IPS DF 6.9 (cell line): ENCODE measurements around the gene HTR1E.
"Not testable (repeated sequence)": the region's sequence is repeated elsewhere in the genome, so short reads cannot be mapped to it uniquely, and the experiment has no call there.

Experiments used
- DNase-seq: peaks from one replicate; pipeline ENCODE4 v3.0.0-alpha.2; 2013; ENCODE audit warnings: low read depth, low spot score
- H3K27ac ChIP-seq: one replicate; pipeline ENCODE4 v1.5.1; 2013; ENCODE audit warnings: low read length, control low read depth
- H3K27me3 ChIP-seq: 2 replicates; pipeline ENCODE4 v1.6.1; 2013; ENCODE audit warnings: mild to moderate bottlenecking, low read length; ENCODE audit not compliant: control insufficient read depth, insufficient read depth
- H3K36me3 ChIP-seq: 2 replicates; pipeline ENCODE4 v1.6.1; 2013; ENCODE audit warnings: low read length; ENCODE audit not compliant: control insufficient read depth, insufficient read depth
- H3K4me1 ChIP-seq: 2 replicates; pipeline ENCODE4 v1.6.1; 2013; ENCODE audit warnings: low read length; ENCODE audit not compliant: control insufficient read depth, insufficient read depth
- H3K4me3 ChIP-seq: 2 replicates; pipeline ENCODE4 v1.5.1; 2013; ENCODE audit warnings: mild to moderate bottlenecking, low read length
- H3K9me3 ChIP-seq: 2 replicates; pipeline ENCODE4 v1.6.1; 2013; ENCODE audit warnings: low read length, inconsistent platforms; ENCODE audit not compliant: control insufficient read depth, insufficient read depth
- WGBS: extraction: QIAGEN DNeasy Blood & Tissue Kit; methylation state at CpG from one replicate; pipeline ENCODE4 v1.1.7; 2013; ENCODE audit warnings: mixed read lengths, missing lambda C conversion rate; ENCODE audit not compliant: insufficient read length, insufficient coverage; 5-methylcytosine and 5-hydroxymethylcytosine counted together

HTR1E gene

DNA sequence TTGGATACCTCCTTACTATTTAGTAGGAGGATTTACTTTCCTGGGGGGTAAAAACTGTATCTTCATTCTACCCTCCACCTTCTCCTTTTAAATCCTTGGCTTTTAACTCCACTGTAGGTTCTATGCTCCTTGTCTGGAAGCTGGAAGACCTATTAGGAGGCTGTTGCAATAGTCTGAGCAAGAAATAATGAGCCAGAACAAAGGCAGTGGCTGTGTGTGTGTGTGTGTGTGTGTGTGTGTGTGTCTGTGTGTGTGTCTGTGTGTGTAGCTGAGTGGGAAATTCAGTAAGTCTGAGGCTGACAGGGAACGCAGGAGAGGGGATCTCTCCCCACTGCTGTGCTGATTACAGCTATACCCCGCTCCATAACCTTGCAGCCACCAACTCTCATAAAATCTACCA lies 35.8 kb downstream of the HTR1E start:
- H3K9me3 ChIP-seq, result no peaks in the 10 kb centered on the region
- DNase-seq, result no peak
- no peak overlapping the region for H3K4me3 ChIP-seq
- no peak overlapping the region for H3K27ac ChIP-seq
- H3K4me1 ChIP-seq, result no peaks in the 10 kb centered on the region
- no peaks in the 10 kb centered on the region for H3K27me3 ChIP-seq
- no peaks in the 10 kb centered on the region for H3K36me3 ChIP-seq
- WGBS, result no CpG with 5 or more reads among the region's 2 CpGs

DNA sequence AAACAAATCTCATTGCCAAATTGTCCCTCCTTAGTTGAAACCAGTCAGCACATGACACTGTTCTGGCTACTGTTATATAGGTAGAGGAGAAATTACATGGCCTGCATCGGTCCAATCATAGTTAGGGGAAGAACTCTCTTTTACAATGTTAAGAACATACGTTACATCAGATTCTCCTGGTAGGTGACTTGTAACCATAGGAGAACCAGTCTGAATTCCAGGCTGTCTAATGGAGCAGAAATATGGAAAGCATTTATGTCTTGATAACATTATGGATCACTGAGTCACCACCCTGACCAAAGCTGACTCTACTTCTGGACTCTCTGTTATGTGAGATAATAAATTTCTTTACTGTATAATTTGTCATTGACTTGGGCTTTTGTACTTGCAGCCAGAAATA lies 40.9 kb downstream of the HTR1E start:
- Histone ChIP-seq H3K36me3 (no peaks in the 10 kb centered on the region), H3K4me1 (no peaks in the 10 kb centered on the region), H3K9me3 (no peaks in the 10 kb centered on the region), H3K27me3 (no peaks in the 10 kb centered on the region), H3K27ac (no peak overlapping the region), H3K4me3 (no peak overlapping the region)
- WGBS, result no CpG with 5 or more reads among the region's 2 CpGs
- DNase-seq, result no peak

DNA sequence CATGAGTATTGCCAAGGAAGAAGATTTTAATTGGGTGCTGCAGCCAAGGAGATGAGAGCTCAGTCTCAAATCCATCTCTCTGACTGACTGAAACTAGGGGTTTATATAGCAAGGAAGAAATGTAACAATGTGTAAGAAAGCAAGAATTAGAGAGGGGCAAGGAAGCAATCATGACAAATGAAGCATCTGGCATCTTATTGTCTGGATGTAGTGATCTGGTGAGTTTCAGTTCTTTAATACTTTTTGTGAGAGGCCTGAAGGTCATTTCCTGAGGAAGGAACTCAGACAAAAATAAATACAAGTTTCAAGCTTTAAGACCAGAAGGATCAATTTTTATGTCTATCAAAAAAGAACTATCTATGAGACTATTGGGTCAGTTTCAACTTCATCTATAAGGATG lies 64.2 kb downstream of the HTR1E start:
- Histone ChIP-seq H3K4me3 (no peak overlapping the region), H3K36me3 (no peaks in the 10 kb centered on the region), H3K4me1 (no peaks in the 10 kb centered on the region), H3K27ac (no peak overlapping the region), H3K9me3 (no peaks in the 10 kb centered on the region), H3K27me3 (no peaks in the 10 kb centered on the region)
- no peak for DNase-seq

DNA sequence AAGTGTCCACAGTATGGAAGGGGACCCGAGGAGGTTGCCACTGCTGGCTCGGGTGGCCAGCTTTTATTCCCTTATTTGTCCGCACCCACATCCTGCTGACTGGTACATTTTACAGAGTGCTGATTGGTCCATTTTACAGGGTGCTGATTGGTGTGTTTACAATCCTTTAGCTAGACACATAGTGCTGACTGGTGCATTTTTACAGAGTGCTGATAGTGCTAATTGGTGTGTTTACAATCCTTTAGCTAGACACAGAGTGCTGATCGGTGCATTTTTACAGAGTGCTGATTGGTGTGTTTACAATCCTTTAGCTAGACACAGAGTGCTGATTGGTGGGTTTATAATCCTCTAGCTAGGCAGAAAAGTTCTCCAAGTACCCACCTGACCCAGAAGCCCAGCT lies 65.1 kb downstream of the HTR1E start:
- H3K9me3 ChIP-seq, DNase-seq, H3K27ac ChIP-seq, H3K4me1 ChIP-seq, H3K36me3 ChIP-seq, H3K4me3 ChIP-seq, H3K27me3 ChIP-seq: not testable (repeated sequence)
- WGBS, result no CpG with 5 or more reads among the region's 4 CpGs

DNA sequence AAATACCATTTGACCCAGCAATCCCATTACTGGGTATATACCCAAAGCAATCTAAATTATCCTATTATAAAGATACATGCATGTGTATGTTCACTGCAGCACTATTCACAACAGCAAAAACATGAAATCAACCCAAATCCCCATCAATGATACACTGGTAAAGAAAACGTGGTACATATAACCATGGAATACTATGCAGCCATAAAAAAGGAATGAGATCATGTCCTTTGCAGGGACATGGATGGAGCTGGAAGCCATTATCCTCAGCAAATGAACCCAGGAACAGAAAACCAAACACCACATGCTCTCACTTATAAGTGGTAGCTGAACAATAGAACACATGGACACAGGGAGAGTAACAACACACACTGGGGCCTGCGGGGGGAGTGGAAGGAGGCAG lies 69.2 kb downstream of the HTR1E start:
- H3K36me3 ChIP-seq, DNase-seq, H3K27ac ChIP-seq, H3K27me3 ChIP-seq, H3K4me3 ChIP-seq, H3K4me1 ChIP-seq, H3K9me3 ChIP-seq: not testable (repeated sequence)
- no CpG with 5 or more reads among the region's 2 CpGs for WGBS

GRCh38 chr6:87009581-87009980 lies 72.3 kb downstream of the HTR1E start:
- H3K27me3 ChIP-seq, H3K27ac ChIP-seq, H3K4me1 ChIP-seq, DNase-seq, H3K9me3 ChIP-seq, H3K36me3 ChIP-seq, H3K4me3 ChIP-seq: not testable (repeated sequence)
- no CpG with 5 or more reads among the region's 34 CpGs for WGBS

GRCh38 chr6:87012035-87012434 lies 74.7 kb downstream of the HTR1E start:
- Histone ChIP-seq H3K4me1 (no peaks in the 10 kb centered on the region), H3K27ac (no peak overlapping the region), H3K27me3 (no peaks in the 10 kb centered on the region; the same call in 1 of the 2 replicates), H3K4me3 (no peak overlapping the region), H3K9me3 (peaks cover 3% of the 10 kb centered on the region), H3K36me3 (no peaks in the 10 kb centered on the region)
- no peak for DNase-seq
- no CpG with 5 or more reads among the region's 3 CpGs for WGBS

- Histone ChIP-seq H3K4me3 (no peak overlapping the region), H3K27ac (no peak overlapping the region), H3K27me3 (no peaks in the 10 kb centered on the region; the same call in 1 of the 2 replicates), H3K9me3 (peaks cover 3% of the 10 kb centered on the region), H3K4me1 (no peaks in the 10 kb centered on the region), H3K36me3 (no peaks in the 10 kb centered on the region)
- WGBS, result no CpG with 5 or more reads among the region's 3 CpGs
- no peak for DNase-seq
Measured at GRCh38 chr6:87012743-87013142, 75.4 kb downstream of the HTR1E start.

DNA sequence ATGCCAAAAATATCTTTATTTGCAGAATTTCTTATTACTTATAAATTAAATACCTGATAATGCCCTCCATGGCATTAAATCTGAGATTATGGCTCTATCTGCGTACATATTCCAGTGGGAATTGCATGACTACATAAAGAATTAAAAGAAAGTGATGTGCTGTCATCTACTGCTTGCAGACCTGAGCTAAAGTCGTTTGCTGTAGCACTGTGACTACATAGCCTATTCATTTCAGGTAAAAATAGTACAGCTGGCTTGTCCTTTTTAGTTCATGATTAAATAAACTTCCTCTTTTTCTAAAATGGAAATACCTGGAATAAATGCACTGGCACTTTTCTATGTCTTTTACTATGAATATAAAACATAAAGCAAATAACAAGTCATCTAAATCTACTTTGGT lies 79.4 kb downstream of the HTR1E start:
- no peaks in the 10 kb centered on the region for H3K27me3 ChIP-seq

DNA sequence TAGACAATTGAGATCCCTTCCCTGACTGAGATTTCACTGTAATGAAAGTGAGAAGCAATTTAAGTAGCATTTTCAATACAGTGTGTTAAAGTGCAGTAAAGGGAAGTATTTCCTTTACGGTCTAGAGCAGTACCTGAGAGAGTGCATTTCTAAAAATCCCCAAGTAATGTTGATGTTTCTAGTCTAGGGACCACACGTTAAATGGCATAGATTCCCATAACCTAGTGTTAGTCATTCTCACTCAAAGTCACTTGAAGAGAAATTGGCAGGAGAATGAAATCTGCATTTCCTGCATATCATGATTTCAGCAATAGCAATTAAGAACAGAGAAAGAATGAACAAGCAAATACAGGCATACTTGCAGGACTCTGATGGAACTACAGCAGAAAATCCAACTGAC lies 89.7 kb downstream of the HTR1E start:
- H3K27me3 ChIP-seq, result no peaks in the 10 kb centered on the region
- H3K27ac ChIP-seq, result no peak overlapping the region
- no peaks in the 10 kb centered on the region for H3K36me3 ChIP-seq
- H3K9me3 ChIP-seq, result no peaks in the 10 kb centered on the region
- no peak for DNase-seq
- no peak overlapping the region for H3K4me3 ChIP-seq
- no CpG with 5 or more reads among the region's 2 CpGs for WGBS
- H3K4me1 ChIP-seq, result no peaks in the 10 kb centered on the region

More for the DNA sequence above, 79.4 kb downstream of the HTR1E start:
- H3K4me1 ChIP-seq, result no peaks in the 10 kb centered on the region
- no peak for DNase-seq
- H3K9me3 ChIP-seq, result no peaks in the 10 kb centered on the region
- no CpG with 5 or more reads among the region's 2 CpGs for WGBS
- H3K4me3 ChIP-seq, result no peak overlapping the region
- H3K27ac ChIP-seq, result no peak overlapping the region
- H3K36me3 ChIP-seq, result no peaks in the 10 kb centered on the region

GRCh38 chr6:87029711-87030314 lies 92.5 kb downstream of the HTR1E start:
- H3K36me3 ChIP-seq, result no peaks in the 10 kb centered on the region
- H3K9me3 ChIP-seq, result no peaks in the 10 kb centered on the region
- no peaks in the 10 kb centered on the region for H3K4me1 ChIP-seq
- H3K27me3 ChIP-seq, result no peaks in the 10 kb centered on the region
- no peak overlapping the region for H3K27ac ChIP-seq
- no peak for DNase-seq
- WGBS, result no CpG with 5 or more reads among the region's 3 CpGs
- H3K4me3 ChIP-seq, result no peak overlapping the region
